IMR-90 (cell line): ENCODE results near the gene MSH3. TPM values are rescaled to one million over a fixed set of nuclear protein-coding genes. Genes with fewer than 3 reads are reported as not detected.

Experiments used
- ATAC-seq: fragments of 200-7000 bp; cut with Tn5 transposase; 2 replicates; pipeline ENCODE4 v1.9.1; 2020; ENCODE audit warnings: low read depth, mild to moderate bottlenecking, moderate library complexity
- BruUV-seq: library from RNA; stranded (reverse); fragments of 400-500 nt; replicated peaks from 2 replicates; lab custom pipeline; 2021; lab: Mats Ljungman, UMichigan
- CTCF ChIA-PET: fragments of 300-600 bp; formaldehyde crosslinking; extraction: SDS; loops from one replicate; lab custom pipeline; 2021; ENCODE audit warnings: antibody characterized with exemption; lab: Yijun Ruan, JAX
- POLR2A ChIA-PET: fragments of 300-600 bp; sonication (Branson Sonifier 250); formaldehyde crosslinking; loops from one replicate; lab custom pipeline; 2022; ENCODE audit warnings: antibody characterized with exemption; ENCODE audit not compliant: unreplicated experiment; lab: Charles Lee
- DNase-seq: peaks from one replicate; pipeline ENCODE4 v3.0.0; 2013
- H2AFZ ChIP-seq: replicated peaks from 2 replicates; pipeline ENCODE3; 2013; ENCODE audit warnings: low read length, mild to moderate bottlenecking; ENCODE audit not compliant: poor library complexity
- H2AK5ac ChIP-seq: 2 replicates; pipeline ENCODE4 v1.6.1; 2013; ENCODE audit warnings: low read depth, low read length, inconsistent platforms
- H2AK9ac ChIP-seq: replicated peaks from 2 replicates; pipeline ENCODE3; 2013; ENCODE audit warnings: mild to moderate bottlenecking, low read depth, low read length, moderate library complexity; ENCODE audit not compliant: poor library complexity
- H2BK120ac ChIP-seq: 2 replicates; pipeline ENCODE4 v1.6.1; 2013; ENCODE audit warnings: low read depth, low read length, inconsistent platforms
- H2BK15ac ChIP-seq: 3 replicates; pipeline ENCODE4 v1.6.1; 2013; ENCODE audit warnings: low read depth, low read length, inconsistent platforms
- H2BK20ac ChIP-seq: 2 replicates; pipeline ENCODE4 v1.6.1; 2013; ENCODE audit warnings: low read depth, mild to moderate bottlenecking, inconsistent platforms, low read length, moderate library complexity
- H2BK5ac ChIP-seq: 2 replicates; pipeline ENCODE4 v1.6.1; 2013; ENCODE audit warnings: mild to moderate bottlenecking, low read depth, low read length, inconsistent platforms; ENCODE audit not compliant: poor library complexity, severe bottlenecking
- H3K14ac ChIP-seq: replicated peaks from 2 replicates; pipeline ENCODE4 v1.6.1; 2013; ENCODE audit warnings: low read depth, low read length, inconsistent platforms
- H3K18ac ChIP-seq: 2 replicates; pipeline ENCODE4 v1.6.1; 2013; ENCODE audit warnings: low read depth, low read length, control low read depth
- H3K23ac ChIP-seq: 2 replicates; pipeline ENCODE4 v1.6.1; 2013; ENCODE audit warnings: low read depth, low read length, inconsistent platforms
- H3K27ac ChIP-seq: 2 replicates; pipeline ENCODE4 v1.5.1; 2013; ENCODE audit warnings: mild to moderate bottlenecking, control low read depth, low read length; ENCODE audit not compliant: insufficient read depth
- H3K27me3 ChIP-seq: 2 replicates; pipeline ENCODE4 v1.6.1; 2013; ENCODE audit warnings: low read length; ENCODE audit not compliant: control insufficient read depth, insufficient read depth
- H3K36me3 ChIP-seq: 2 replicates; pipeline ENCODE4 v1.6.1; 2013; ENCODE audit warnings: low read length, mixed read lengths; ENCODE audit not compliant: control insufficient read depth, insufficient read depth
- H3K4ac ChIP-seq: 2 replicates; pipeline ENCODE4 v1.6.1; 2013; ENCODE audit warnings: low read depth, low read length, inconsistent platforms
- H3K4me1 ChIP-seq: 2 replicates; pipeline ENCODE4 v1.6.1; 2013; ENCODE audit warnings: low read length, mixed read lengths; ENCODE audit not compliant: control insufficient read depth, insufficient read depth
- H3K4me2 ChIP-seq: 2 replicates; pipeline ENCODE4 v1.6.1; 2013; ENCODE audit warnings: low read depth, mild to moderate bottlenecking, control low read depth, low read length, moderate library complexity
- H3K4me3 ChIP-seq: 2 replicates; pipeline ENCODE4 v1.5.1; 2013; ENCODE audit warnings: low read depth, mild to moderate bottlenecking, control low read depth, low read length, moderate library complexity; ENCODE audit not compliant: insufficient read depth
- H3K56ac ChIP-seq: 2 replicates; pipeline ENCODE4 v1.6.1; 2013; ENCODE audit warnings: low read length, inconsistent platforms; ENCODE audit not compliant: insufficient read depth; ENCODE audit errors: extremely low read depth
- H3K79me1 ChIP-seq, 2 experiments: 2 replicates each; pipeline ENCODE4 v1.6.1; 2013; ENCODE audit warnings: low read length in 2 of 2, inconsistent platforms in 1 of 2, low read depth in 1 of 2
- H3K9ac ChIP-seq: 2 replicates; pipeline ENCODE4 v1.6.1; 2013; ENCODE audit warnings: low read depth, low read length, control low read depth
- H3K9me1 ChIP-seq: 2 replicates; pipeline ENCODE4 v1.6.1; 2013; ENCODE audit warnings: low read length, inconsistent platforms; ENCODE audit not compliant: insufficient read depth
- H3K9me3 ChIP-seq: 2 replicates; pipeline ENCODE4 v1.6.1; 2013; ENCODE audit warnings: low read length; ENCODE audit not compliant: control insufficient read depth, insufficient read depth
- H4K20me1 ChIP-seq: 2 replicates; pipeline ENCODE4 v1.6.1; 2013; ENCODE audit warnings: low read length, inconsistent platforms; ENCODE audit not compliant: insufficient read depth
- H4K5ac ChIP-seq: 2 replicates; pipeline ENCODE4 v1.6.1; 2013; ENCODE audit warnings: mild to moderate bottlenecking, low read depth, low read length, control low read depth
- H4K8ac ChIP-seq, 2 experiments: 2 replicates each; pipeline ENCODE4 v1.6.1; 2013; ENCODE audit warnings: low read depth in 2 of 2, low read length in 2 of 2, control low read depth in 1 of 2, inconsistent platforms in 1 of 2
- H4K91ac ChIP-seq: 2 replicates; pipeline ENCODE4 v1.6.1; 2013; ENCODE audit warnings: low read depth, low read length, inconsistent platforms; ENCODE audit not compliant: insufficient read depth
- BHLHE40 ChIP-seq: fragments of 150-350 bp; IDR thresholded peaks from 2 replicates; pipeline ENCODE4 v1.6.1; 2016; ENCODE audit warnings: mild to moderate bottlenecking, low read depth, low read length
- CEBPB ChIP-seq: IDR thresholded peaks from 2 replicates; pipeline ENCODE4 v1.6.1; 2012; ENCODE audit warnings: low read depth, low read length, improper control_type of control experiment
- CHD1 ChIP-seq: IDR thresholded peaks from 2 replicates; pipeline ENCODE4 v1.6.1; 2012; ENCODE audit warnings: low read depth, low read length, improper control_type of control experiment
- CTCF ChIP-seq: conservative IDR thresholded peaks from 2 replicates; pipeline ENCODE4 v1.5.1; 2012; ENCODE audit warnings: mild to moderate bottlenecking, low read depth, low read length, improper control_type of control experiment
- ELK1 ChIP-seq: fragments of 150-350 bp; IDR thresholded peaks from 2 replicates; pipeline ENCODE4 v1.6.1; 2016; ENCODE audit warnings: low read depth, mild to moderate bottlenecking, low read length, moderate library complexity, borderline replicate concordance
- FOS ChIP-seq: fragments of 150-350 bp; IDR thresholded peaks from 2 replicates; pipeline ENCODE4 v1.6.1; 2016; ENCODE audit warnings: low read depth, low read length
- MAFK ChIP-seq: IDR thresholded peaks from 2 replicates; pipeline ENCODE4 v1.6.1; 2012; ENCODE audit warnings: low read depth, low read length, improper control_type of control experiment
- MAZ ChIP-seq: IDR thresholded peaks from 2 replicates; pipeline ENCODE4 v1.6.1; 2012; ENCODE audit warnings: low read depth, mild to moderate bottlenecking, low read length, improper control_type of control experiment, moderate library complexity, borderline replicate concordance
- MXI1 ChIP-seq: IDR thresholded peaks from 2 replicates; pipeline ENCODE4 v1.6.1; 2012; ENCODE audit warnings: low read depth, mild to moderate bottlenecking, low read length, moderate library complexity, borderline replicate concordance
- NFE2L2 ChIP-seq: fragments of 150-350 bp; IDR thresholded peaks from 2 replicates; pipeline ENCODE4 v1.6.1; 2016; ENCODE audit warnings: low read depth, mild to moderate bottlenecking, low read length
- POLR2A ChIP-seq: IDR thresholded peaks from 2 replicates; pipeline ENCODE4 v1.6.1; 2012; ENCODE audit warnings: mild to moderate bottlenecking, low read depth, low read length
- RAD21 ChIP-seq: IDR thresholded peaks from 2 replicates; pipeline ENCODE4 v1.6.1; 2012; ENCODE audit warnings: low read length, improper control_type of control experiment
- RCOR1 ChIP-seq: IDR thresholded peaks from 2 replicates; pipeline ENCODE4 v1.6.1; 2012; ENCODE audit warnings: mild to moderate bottlenecking, low read length, improper control_type of control experiment; ENCODE audit not compliant: insufficient replicate concordance
- RFX5 ChIP-seq: IDR thresholded peaks from 2 replicates; pipeline ENCODE4 v1.8.0; 2012; ENCODE audit warnings: low read depth, mild to moderate bottlenecking, low read length, moderate library complexity
- SMC3 ChIP-seq: fragments of 150-350 bp; IDR thresholded peaks from 2 replicates; pipeline ENCODE4 v1.6.1; 2016; ENCODE audit warnings: low read depth, mild to moderate bottlenecking, antibody characterized with exemption, low read length, moderate library complexity
- USF2 ChIP-seq: fragments of 150-350 bp; IDR thresholded peaks from 2 replicates; pipeline ENCODE4 v1.6.1; 2017; ENCODE audit warnings: mild to moderate bottlenecking, antibody characterized with exemption, low read length, low read depth
- WGBS, 2 experiments: methylation state at CpG; one replicate each; pipeline versions ENCODE4 v1.1.5 to v1.1.7; 2013; ENCODE audit warnings: missing lambda C conversion rate in 2 of 2; ENCODE audit not compliant: insufficient read length in 1 of 2; ENCODE audit errors: extremely low coverage in 2 of 2; 5-methylcytosine and 5-hydroxymethylcytosine counted together
- dilution Hi-C: fragments of 300-500 bp; cut with HindIII; formaldehyde crosslinking; loops from one replicate; pipeline ENCODE4 v1.14.3; 2018; ENCODE audit warnings: low sequenced_read_pairs; ENCODE audit not compliant: unreplicated experiment
- in situ Hi-C: fragments of 300-500 bp; cut with MboI; formaldehyde crosslinking; loops from 3 replicates; pipeline ENCODE4 v1.14.3; 2019; ENCODE audit warnings: low sequenced_read_pairs, inconsistent platforms, mixed read lengths
- intact Hi-C: fragments of 100-400 bp; cut with micrococcal nuclease; formaldehyde crosslinking; loops from 2 replicates; pipeline ENCODE4 v1.10.0; 2022
- polyA plus RNA-seq, 3 experiments: library from polyadenylated mRNA; depleted of rRNA; stranded (reverse); fragments of >200 nt; gene quantifications; 2 replicates each; pipeline ENCODE4 v1.2.3, GENCODE V29; 2012; ENCODE audit warnings: low replicate concordance in 1 of 3
- total RNA-seq: library from RNA; depleted of rRNA; stranded (reverse); fragments of >200 nt; gene quantifications from 2 replicates; pipeline ENCODE4 v1.2.3, GENCODE V29; 2012

The MSH3 gene
- total and polyA plus RNA-seq, 2 of the 4 experiments (the other 2 are of a cell fraction): 4.6 to 13.3 TPM

GRCh38 chr5:80696450-80696849, 42.0 kb downstream of the MSH3 start:
- no peak overlapping the region for H4K91ac ChIP-seq
- no CpG with 5 or more reads among the region's 3 CpGs for WGBS, 2 experiments
- H3K4me2 ChIP-seq: no peak overlapping the region
- POLR2A ChIA-PET: no interaction called here
- H3K4me3 ChIP-seq: no peak overlapping the region
- TF ChIP-seq CEBPB (no peak), USF2 (no peak), RAD21 (no peak), NFE2L2 (no peak), CTCF (no peak), BHLHE40 (no peak), SMC3 (no peak), RFX5 (no peak), FOS (no peak), ELK1 (no peak), POLR2A (no peak), MAZ (no peak), MAFK (no peak), MXI1 (no peak), CHD1 (no peak), RCOR1 (no peak)
- no peaks in the 10 kb centered on the region for H3K27me3 ChIP-seq
- H2AK5ac ChIP-seq: no peak overlapping the region
- no peak overlapping the region for H2AK9ac ChIP-seq
- no peak overlapping the region for H3K18ac ChIP-seq
- H4K5ac ChIP-seq: no peak overlapping the region
- H3K4me1 ChIP-seq: no peaks in the 10 kb centered on the region
- no peak overlapping the region for H3K56ac ChIP-seq
- no peak overlapping the region for H3K9ac ChIP-seq
- H3K79me1 ChIP-seq: peaks cover 6 to 7% of the 10 kb centered on the region in 2 experiments; a peak in 3 of 4 replicates
- no peak overlapping the region for H3K27ac ChIP-seq
- no peak overlapping the region for H2AFZ ChIP-seq
- no peak for DNase-seq
- H3K9me3 ChIP-seq: no peaks in the 10 kb centered on the region
- dilution Hi-C loops (no loop called here), in situ Hi-C loops (no loop called here), intact Hi-C loops (no loop called here)
- H2BK15ac ChIP-seq: no peak overlapping the region
- no peak overlapping the region for H3K4ac ChIP-seq
- no peaks in the 10 kb centered on the region for H4K20me1 ChIP-seq
- CTCF ChIA-PET: no interaction called here
- ATAC-seq: no peak
- H2BK20ac ChIP-seq: no peak overlapping the region
- H3K9me1 ChIP-seq: peaks cover 4% of the 10 kb centered on the region; the same call in 1 of the 2 replicates
- H3K36me3 ChIP-seq: peaks cover 4% of the 10 kb centered on the region; the same call in 1 of the 2 replicates
- no peak overlapping the region for H2BK5ac ChIP-seq
- H4K8ac ChIP-seq: no peak overlapping the region
- H3K14ac ChIP-seq: no peak overlapping the region
- no TSS peak for BruUV-seq
- H3K23ac ChIP-seq: no peak overlapping the region
- no peak overlapping the region for H2BK120ac ChIP-seq
